GM18508 (cell line): Measurements from ENCODE around the gene NTNG1.

Source experiments
- ATAC-seq: cut with Tn5 transposase; IDR thresholded peaks from one replicate; pipeline ENCODE4 v1.9.1; 2021; ENCODE audit warnings: moderate number of reproducible peaks; ENCODE audit not compliant: insufficient read depth, unreplicated experiment

The NTNG1 gene

GRCh38 chr1:107315652-107316051, 174.8 kb downstream of the NTNG1 start:
- no peak for ATAC-seq

DNA sequence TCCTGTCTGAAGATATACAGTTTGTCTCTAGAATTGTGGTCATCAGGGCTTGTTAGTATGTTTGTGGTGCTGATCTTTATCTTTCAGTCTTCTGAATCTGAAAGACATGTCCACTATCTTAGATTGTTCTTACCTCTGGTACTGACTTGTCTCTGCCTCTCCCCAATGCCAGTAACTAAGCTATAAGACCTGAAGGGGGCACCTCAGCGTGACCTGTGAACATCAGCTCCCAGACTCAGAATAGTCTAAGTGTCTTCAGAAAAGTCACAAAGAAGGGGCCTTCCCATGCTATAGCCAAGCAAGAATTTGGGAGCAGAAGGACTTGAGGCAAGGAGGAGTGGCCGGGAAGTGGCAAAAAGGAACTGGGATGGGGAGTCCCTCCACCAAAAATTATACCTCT, 178.1 kb downstream of the NTNG1 start:
- no peak for ATAC-seq

- no peak for ATAC-seq
Measured at GRCh38 chr1:107323784-107324183, 182.9 kb downstream of the NTNG1 start.

DNA sequence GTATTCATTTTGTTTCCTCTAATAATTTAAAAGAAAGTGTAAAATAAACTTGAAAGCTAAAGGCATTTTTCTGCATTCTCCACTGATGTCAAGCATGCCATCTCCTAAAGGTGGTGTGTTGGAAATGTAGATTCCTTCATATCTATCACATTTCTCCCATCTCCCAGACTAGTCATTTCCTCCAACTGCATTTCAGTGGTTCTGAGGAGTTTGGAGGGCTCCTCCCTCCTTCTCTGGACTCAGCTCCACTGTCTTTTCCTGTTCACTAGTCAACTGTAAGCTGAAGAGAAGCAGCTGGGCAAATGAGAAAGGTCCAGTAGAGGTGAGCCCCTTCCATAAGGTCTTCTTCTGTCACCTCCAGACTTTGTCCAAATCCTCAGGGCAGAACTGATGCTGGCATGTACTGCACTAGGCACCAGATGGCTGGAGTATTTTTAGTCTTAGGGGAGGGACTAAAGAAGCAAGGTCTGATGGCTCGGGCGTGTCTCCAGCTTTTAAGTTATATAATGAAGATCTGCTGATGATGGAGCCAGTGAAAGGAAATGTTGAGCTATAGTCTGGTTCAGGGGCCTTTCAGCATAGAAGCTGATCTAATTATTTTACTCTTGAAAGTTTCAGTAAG, 186.1 kb downstream of the NTNG1 start:
- no peak for ATAC-seq

DNA sequence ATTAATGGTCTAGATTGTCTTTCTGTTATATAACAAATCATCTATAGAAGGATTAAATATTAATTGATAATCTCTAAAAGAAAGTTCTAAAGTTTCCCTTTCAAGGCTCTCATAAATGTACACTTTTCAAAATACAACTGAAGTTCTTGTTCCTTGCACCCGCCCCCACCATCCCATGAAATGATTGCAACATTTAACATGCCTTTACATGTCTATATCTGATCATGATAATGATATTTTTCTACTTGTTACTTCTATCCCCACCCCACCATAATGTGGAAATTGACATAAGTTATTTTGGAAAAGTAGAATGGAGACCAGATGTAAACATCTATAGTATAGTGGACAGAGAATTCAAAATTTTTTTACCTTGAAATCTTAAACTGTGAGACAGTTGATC, 186.6 kb downstream of the NTNG1 start:
- ATAC-seq, result no peak

- no peak for ATAC-seq
Measured at GRCh38 chr1:107328087-107328486, 187.2 kb downstream of the NTNG1 start.

DNA sequence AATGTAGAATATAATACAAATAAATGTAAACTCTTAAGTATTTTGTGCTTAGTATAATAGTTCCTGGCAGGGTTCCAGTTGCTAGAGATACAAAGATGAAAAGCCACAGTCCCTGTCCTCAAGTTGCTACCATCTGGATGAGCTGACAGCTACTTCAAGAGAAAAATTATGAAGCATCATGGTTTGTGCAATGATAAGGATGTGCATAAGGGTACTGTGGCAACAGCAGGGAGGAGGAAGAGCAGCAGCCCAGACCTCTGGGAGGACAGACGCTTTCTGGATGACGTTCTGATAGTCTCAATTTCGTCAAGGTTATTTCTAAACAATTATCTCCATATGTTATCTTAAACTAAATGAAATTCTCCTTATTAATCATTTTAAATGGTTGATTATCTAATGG, 198.9 kb downstream of the NTNG1 start:
- no peak for ATAC-seq

- ATAC-seq, result no peak
Measured at GRCh38 chr1:107342316-107342715, 201.5 kb downstream of the NTNG1 start.

- no peak for ATAC-seq
Measured at GRCh38 chr1:107342768-107343167, 201.9 kb downstream of the NTNG1 start.

DNA sequence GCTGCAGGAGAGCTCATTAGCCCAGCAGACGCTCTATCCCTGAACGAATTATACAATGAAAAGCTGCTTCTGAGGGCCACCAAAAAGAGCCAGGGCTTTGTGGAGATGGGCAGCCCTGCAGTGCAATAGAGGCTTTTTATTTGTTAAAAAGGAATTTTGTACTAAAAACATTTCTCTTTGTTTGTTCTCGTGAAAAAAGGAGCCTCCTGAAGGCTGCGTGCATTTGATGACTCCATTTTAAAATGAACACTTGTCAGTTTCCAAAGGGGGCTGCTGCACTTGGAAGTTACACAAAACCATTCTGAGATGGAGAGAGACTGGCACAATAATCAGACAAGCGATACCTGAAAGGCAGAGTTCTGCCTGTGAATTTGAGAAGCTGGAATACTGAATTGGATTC, 202.8 kb downstream of the NTNG1 start:
- no peak for ATAC-seq

DNA sequence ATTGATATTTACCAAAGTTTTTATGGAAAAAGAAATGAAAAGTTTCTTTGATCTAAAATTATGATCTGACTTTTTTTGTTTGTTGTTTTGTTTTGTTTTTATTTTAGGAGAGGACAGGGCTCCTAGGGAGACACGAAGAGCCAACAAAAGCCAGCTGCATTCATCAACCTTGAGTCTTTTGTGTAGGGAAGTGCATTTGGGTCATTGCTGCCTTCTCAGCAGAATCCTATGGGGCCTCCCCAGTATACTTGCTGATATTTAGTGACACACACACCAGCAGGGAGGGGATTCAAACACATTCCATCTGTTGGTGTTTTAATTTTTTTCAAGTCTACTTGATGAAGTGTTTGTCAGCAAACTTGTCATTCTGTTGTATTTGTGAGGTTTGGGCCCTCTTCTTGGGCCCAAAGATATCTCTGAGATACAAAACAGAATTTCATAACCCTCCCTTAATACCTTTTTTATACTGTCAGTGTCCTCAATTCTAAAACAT, 203.5 kb downstream of the NTNG1 start:
- no peak for ATAC-seq

GRCh38 chr1:107344836-107345235, 204.0 kb downstream of the NTNG1 start:
- no peak for ATAC-seq

DNA sequence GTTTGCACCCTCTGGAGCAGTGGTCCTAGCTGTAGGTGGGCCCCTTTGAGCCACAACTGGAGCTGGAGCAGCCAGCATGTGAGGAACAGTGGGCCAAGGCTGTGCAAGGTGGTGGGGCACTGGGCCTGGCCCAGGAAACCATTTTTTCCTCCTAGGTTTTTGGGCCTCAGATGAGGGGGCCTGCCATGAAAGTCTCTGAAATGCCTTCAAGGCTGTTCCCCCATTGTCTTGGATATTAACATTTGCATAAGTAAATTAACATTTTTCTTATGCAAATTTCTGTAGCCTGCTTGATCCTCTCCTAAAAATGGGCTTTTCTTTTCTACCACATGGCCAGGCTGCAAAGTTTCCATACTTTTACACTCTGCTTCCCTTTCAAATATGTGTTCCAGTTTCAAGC, 212.0 kb downstream of the NTNG1 start:
- ATAC-seq, result no peak

GRCh38 chr1:107357376-107357775, 216.5 kb downstream of the NTNG1 start:
- ATAC-seq, result no peak

DNA sequence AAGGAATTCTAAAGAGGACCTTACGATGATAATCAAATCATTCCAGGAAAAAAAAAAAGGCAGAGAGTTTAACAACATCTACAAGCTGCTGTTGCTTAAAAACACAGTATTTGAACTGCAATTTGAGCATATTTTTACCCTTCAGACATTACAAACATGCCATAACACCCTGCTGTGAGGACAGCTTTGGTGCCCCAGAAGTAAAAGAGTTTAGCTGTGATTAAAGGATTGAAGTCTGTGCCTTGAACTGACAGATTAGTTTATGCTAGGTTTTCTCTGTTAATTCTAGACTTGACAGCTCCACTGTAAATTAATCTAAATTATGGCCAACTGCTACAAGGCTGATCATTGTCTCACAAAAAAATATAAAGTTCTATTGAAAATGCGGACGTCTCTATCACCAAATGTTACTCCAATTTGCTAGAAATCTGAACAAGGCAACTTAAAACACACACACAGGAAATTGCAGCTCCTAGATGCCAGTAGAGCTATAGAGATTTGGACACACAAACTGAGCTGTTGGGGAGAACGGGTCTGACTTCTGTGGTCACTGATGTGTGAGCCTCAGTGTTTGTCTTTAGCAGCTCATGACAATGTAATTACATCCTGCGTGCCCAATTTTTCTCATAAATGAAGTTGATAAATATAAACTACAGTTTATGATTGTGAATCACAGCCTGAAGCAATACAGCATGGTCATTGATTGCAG, 217.9 kb downstream of the NTNG1 start:
- no peak for ATAC-seq

DNA sequence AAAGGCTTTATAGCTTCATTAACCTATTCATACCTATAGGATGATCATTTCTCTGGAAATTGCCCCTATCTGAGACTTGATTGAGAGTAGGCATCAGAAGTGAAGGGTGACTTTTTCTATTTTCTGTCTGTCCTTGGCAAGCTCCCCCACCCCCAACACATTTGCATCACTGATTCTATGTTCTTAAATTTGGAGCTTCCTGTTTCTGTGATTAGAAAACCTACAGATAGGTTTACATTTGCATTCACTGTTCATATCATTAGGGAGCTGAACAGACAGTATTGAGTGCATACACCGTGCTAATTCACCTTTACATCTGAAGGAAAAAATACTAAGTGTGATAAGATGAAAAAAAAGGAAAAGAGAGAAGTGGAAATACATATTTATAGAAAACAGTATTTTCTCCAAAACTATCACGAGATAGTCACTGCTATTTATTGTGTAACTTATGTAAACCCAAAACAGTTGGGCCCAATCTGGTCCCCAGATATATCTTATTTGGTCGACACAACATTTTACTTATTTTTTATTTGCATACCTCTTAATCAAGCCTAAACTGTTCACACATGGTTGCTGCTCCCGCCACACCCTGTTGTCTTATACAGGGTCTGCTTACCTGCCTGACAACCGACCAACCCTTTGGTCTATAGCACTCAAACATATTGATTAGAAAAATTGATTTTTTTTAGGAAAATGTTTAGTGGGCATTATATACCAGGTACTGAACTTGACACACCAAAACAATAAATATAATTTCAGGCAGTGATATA, 218.8 kb downstream of the NTNG1 start:
- ATAC-seq, result no peak

- no peak for ATAC-seq
Measured at GRCh38 chr1:107362468-107363140, 221.8 kb downstream of the NTNG1 start.

DNA sequence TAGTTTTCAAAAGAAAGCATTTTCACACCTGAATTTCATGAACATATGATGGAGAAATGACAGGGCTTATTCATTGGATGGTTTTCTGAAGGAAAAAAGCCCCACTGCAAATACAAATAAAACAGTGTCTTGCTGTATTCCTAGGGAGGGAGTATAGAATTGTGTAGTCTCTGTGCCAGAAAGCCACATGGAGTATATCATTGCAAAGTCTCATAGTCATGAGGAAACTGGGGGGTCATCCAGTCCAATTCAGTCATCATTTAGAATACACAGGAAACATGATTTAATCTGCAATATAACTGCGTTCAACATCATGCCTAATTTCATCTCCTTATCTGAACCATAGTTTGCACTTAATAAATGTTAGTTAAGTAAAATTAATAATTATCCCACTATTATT, 222.3 kb downstream of the NTNG1 start:
- ATAC-seq, result no peak

- no peak for ATAC-seq
Measured at GRCh38 chr1:107365527-107366240, 224.8 kb downstream of the NTNG1 start.

DNA sequence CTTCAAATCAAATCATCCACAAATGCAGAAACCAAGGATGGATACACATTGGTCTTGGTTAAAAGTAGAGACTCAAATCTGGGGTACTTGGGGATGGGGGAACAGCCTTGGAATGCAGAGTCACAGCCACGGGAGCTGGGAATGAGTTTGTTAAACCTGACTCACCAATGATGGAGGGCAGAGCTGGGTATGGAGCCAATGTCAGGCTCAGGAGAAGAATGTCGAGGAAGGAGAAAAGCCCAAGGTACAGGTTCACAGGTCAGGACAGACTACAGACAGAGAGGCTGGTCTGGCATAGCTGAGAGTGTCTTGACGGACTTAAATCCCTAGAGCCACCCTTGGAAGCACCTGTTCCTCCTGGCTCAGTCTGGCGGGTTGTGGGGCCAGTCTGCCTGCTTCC, 237.6 kb downstream of the NTNG1 start:
- no peak for ATAC-seq
